ENCODE measurements around the gene CELSR2.

Gene CELSR2

GRCh38 chr1:109208394-109208793 lies 40.9 kb upstream of the CELSR2 start:
- Histone ChIP-seq H3K4me1 (ENCODE audit: control insufficient read depth, insufficient read depth, low read length) (no peaks in the 10 kb centered on the region), H3K36me3 (ENCODE audit: control insufficient read depth in 2 of 2, insufficient read depth in 1 of 2, low read length in 2 of 2) (no peaks in the 10 kb centered on the region), H3K4me3 (ENCODE audit: low read depth, low read length) (no peak overlapping the region), H3K27ac (ENCODE audit: extremely low read depth, low read depth, low read length) (no peak overlapping the region), H3K9me3 (ENCODE audit: control insufficient read depth, insufficient read depth, low read depth, low read length) (no peaks in the 10 kb centered on the region)
- ChIA-PET POLR2A (interaction anchor here (0.7 kb wide), 1 partner anchor 10 kb away, joined by 3 read pairs; no protein-coding TSS in a partner anchor), CTCF (interaction anchor here (0.7 to 1.7 kb wide), 2 partner anchors 23 to 56 kb away, joined by 3 to 5 read pairs; no protein-coding TSS in a partner anchor)
- TF ChIP-seq ZNF473 (tag by site-specific recombination; IDR thresholded peaks at IDR 0.05) (no peak), ZNF704 (tag by site-specific recombination; IDR thresholded peaks at IDR 0.05) (no peak), OVOL3 (tag by site-specific recombination; IDR thresholded peaks at IDR 0.05) (no peak), ZBTB20 (tag by site-specific recombination; IDR thresholded peaks at IDR 0.05) (peak; percentile 21; the same call in 1 of the 2 replicates), ZNF266 (tag by site-specific recombination; IDR thresholded peaks at IDR 0.05; ENCODE audit: low read depth) (no peak)

DNA sequence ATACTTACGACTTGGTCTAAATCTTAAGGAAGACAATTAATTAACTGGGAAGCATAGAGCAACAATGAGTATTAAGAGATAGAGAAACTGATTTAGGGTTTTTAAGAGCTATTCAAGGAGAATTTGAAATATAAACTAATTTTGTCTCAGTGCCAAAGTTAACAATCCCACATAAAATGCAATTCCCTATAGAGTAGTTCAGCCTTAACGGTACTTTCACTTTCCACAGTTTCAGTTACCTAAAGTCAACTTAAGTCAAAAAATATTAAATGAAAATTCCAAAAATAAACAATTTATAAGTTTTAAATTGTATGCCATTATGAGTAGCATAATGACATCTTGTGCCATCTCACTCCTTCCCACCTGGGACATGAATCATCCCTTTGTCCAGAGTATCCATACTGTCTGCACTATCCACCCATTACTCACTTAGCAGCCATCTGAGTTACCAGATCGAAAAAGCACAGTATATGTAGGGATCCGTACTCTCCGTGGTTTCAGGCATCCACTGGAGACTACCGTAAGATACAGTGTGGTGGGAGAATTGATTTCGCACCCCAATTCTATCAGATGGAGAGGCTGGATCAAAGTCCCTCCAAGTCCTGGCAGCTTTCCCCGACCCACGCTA lies 40.4 kb upstream of the CELSR2 start:
- 0 out of 2 replicates have a peak, but pooled peaks have one; percentile 34 for TF ChIP-seq ZNF335 (tag by site-specific recombination; conservative IDR thresholded peaks at IDR 0.05)
- peak; percentile 73 for TF ChIP-seq ZNF600 (tag by site-specific recombination; IDR thresholded peaks at IDR 0.05)
- peak; percentile 51 for TF ChIP-seq ZBTB17 (tag by site-specific recombination; IDR thresholded peaks at IDR 0.05)
- TF ChIP-seq ZNF707 (tag by site-specific recombination; IDR thresholded peaks at IDR 0.05): no peak
- TF ChIP-seq ZNF701 (tag by site-specific recombination; IDR thresholded peaks at IDR 0.05): no peak
- TF ChIP-seq, protein P1, sequence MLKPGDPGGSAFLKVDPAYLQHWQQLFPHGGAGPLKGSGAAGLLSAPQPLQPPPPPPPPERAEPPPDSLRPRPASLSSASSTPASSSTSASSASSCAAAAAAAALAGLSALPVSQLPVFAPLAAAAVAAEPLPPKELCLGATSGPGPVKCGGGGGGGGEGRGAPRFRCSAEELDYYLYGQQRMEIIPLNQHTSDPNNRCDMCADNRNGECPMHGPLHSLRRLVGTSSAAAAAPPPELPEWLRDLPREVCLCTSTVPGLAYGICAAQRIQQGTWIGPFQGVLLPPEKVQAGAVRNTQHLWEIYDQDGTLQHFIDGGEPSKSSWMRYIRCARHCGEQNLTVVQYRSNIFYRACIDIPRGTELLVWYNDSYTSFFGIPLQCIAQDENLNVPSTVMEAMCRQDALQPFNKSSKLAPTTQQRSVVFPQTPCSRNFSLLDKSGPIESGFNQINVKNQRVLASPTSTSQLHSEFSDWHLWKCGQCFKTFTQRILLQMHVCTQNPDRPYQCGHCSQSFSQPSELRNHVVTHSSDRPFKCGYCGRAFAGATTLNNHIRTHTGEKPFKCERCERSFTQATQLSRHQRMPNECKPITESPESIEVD (tag by site-specific recombination; IDR thresholded peaks at IDR 0.05): peak; percentile 34; the same call in 1 of the 2 replicates
- peak; percentile 18; the same call in 1 of the 2 replicates for TF ChIP-seq IKZF3 (tag by site-specific recombination; IDR thresholded peaks at IDR 0.05)
- ChIA-PET CTCF (no interaction called here), POLR2A (no interaction called here)
- Histone ChIP-seq H3K9me3 (ENCODE audit: control insufficient read depth, insufficient read depth, low read depth, low read length) (no peaks in the 10 kb centered on the region), H3K4me1 (ENCODE audit: control insufficient read depth, insufficient read depth, low read length) (no peaks in the 10 kb centered on the region), H3K4me3 (ENCODE audit: low read depth, low read length) (no peak overlapping the region), H3K27ac (ENCODE audit: extremely low read depth, low read depth, low read length) (no peak overlapping the region), H3K36me3 (ENCODE audit: control insufficient read depth in 2 of 2, insufficient read depth in 1 of 2, low read length in 2 of 2) (no peaks in the 10 kb centered on the region)

DNA sequence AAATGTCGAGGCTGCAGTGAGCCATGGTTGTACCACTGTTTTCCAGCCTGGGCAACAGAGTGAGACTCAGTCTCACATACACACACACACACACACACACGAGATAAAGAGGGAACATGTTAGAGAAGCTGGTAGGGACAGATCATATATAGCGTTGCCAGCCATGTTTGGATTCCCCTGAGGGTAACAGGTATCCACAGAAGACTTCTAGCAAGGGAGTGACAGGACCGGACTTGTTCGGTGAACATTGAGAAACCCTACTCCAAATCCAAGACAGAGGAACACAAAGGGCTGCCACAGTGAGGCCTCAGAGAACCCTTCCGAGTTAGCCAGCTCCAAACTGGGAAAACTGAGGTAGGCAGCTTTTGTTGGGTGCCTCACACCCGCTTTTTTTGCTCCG lies 39.3 kb upstream of the CELSR2 start:
- POLR2A ChIA-PET: no interaction called here
- Histone ChIP-seq H3K4me3 (ENCODE audit: low read depth, low read length) (no peak overlapping the region), H3K9me3 (ENCODE audit: control insufficient read depth, insufficient read depth, low read depth, low read length) (no peaks in the 10 kb centered on the region), H3K4me1 (ENCODE audit: control insufficient read depth, insufficient read depth, low read length) (no peaks in the 10 kb centered on the region), H3K27ac (ENCODE audit: extremely low read depth, low read depth, low read length) (no peak overlapping the region), H3K36me3 (ENCODE audit: control insufficient read depth in 2 of 2, insufficient read depth in 1 of 2, low read length in 2 of 2) (no peaks in the 10 kb centered on the region)
- CTCF ChIA-PET: no interaction called here
- TF ChIP-seq BCL11A (tag by site-specific recombination; IDR thresholded peaks at IDR 0.05; ENCODE audit: low read depth) (no peak), ZNF560 (tag by site-specific recombination; IDR thresholded peaks at IDR 0.05; ENCODE audit: borderline replicate concordance) (no peak), ZNF600 (tag by site-specific recombination; IDR thresholded peaks at IDR 0.05) (no peak), MZF1 (tag by site-specific recombination; IDR thresholded peaks at IDR 0.05; ENCODE audit: borderline replicate concordance) (0 out of 2 replicates have a peak, but pooled peaks have one; percentile 21), ZNF394 (tag by site-specific recombination; IDR thresholded peaks at IDR 0.05; ENCODE audit: borderline replicate concordance) (no peak), ZNF501 (tag by site-specific recombination; IDR thresholded peaks at IDR 0.05) (no peak), ZNF704 (tag by site-specific recombination; IDR thresholded peaks at IDR 0.05) (no peak), ZNF670 (tag by site-specific recombination; IDR thresholded peaks at IDR 0.05; ENCODE audit: low read depth) (no peak), ZNF138 (tag by site-specific recombination; IDR thresholded peaks at IDR 0.05; ENCODE audit: borderline replicate concordance) (no peak), ZNF654 (tag by site-specific recombination; IDR thresholded peaks at IDR 0.05; ENCODE audit: low read depth) (no peak)
- TF ChIP-seq, protein P2, sequence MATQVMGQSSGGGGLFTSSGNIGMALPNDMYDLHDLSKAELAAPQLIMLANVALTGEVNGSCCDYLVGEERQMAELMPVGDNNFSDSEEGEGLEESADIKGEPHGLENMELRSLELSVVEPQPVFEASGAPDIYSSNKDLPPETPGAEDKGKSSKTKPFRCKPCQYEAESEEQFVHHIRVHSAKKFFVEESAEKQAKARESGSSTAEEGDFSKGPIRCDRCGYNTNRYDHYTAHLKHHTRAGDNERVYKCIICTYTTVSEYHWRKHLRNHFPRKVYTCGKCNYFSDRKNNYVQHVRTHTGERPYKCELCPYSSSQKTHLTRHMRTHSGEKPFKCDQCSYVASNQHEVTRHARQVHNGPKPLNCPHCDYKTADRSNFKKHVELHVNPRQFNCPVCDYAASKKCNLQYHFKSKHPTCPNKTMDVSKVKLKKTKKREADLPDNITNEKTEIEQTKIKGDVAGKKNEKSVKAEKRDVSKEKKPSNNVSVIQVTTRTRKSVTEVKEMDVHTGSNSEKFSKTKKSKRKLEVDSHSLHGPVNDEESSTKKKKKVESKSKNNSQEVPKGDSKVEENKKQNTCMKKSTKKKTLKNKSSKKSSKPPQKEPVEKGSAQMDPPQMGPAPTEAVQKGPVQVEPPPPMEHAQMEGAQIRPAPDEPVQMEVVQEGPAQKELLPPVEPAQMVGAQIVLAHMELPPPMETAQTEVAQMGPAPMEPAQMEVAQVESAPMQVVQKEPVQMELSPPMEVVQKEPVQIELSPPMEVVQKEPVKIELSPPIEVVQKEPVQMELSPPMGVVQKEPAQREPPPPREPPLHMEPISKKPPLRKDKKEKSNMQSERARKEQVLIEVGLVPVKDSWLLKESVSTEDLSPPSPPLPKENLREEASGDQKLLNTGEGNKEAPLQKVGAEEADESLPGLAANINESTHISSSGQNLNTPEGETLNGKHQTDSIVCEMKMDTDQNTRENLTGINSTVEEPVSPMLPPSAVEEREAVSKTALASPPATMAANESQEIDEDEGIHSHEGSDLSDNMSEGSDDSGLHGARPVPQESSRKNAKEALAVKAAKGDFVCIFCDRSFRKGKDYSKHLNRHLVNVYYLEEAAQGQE (tag by site-specific recombination; IDR thresholded peaks at IDR 0.05): no peak
- TF ChIP-seq, protein P3, sequence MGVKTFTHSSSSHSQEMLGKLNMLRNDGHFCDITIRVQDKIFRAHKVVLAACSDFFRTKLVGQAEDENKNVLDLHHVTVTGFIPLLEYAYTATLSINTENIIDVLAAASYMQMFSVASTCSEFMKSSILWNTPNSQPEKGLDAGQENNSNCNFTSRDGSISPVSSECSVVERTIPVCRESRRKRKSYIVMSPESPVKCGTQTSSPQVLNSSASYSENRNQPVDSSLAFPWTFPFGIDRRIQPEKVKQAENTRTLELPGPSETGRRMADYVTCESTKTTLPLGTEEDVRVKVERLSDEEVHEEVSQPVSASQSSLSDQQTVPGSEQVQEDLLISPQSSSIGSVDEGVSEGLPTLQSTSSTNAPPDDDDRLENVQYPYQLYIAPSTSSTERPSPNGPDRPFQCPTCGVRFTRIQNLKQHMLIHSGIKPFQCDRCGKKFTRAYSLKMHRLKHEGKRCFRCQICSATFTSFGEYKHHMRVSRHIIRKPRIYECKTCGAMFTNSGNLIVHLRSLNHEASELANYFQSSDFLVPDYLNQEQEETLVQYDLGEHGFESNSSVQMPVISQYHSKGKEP (tag by site-specific recombination; IDR thresholded peaks at IDR 0.05): no peak
